Measurements from ENCODE around the gene PRR20G.
"Not testable (repeated sequence)": the region's sequence is repeated elsewhere in the genome, so short reads cannot be mapped to it uniquely, and the experiment has no call there.

The PRR20G gene

GRCh38 chr3:127321371-127321770, 33.5 kb upstream of the PRR20G start:
- peaks cover 0 to 6% of the 10 kb centered on the region in 2 donors for H3K9me3 ChIP-seq (ENCODE audit: control insufficient read depth in 2 of 2, low read length in 2 of 2)
- no peak overlapping the region for H3K9ac ChIP-seq (ENCODE audit: low read length in 2 of 2)
- H3K27me3 ChIP-seq (ENCODE audit: control insufficient read depth in 1 of 2, insufficient read depth in 2 of 2, low read length in 2 of 2), result peaks cover 0 to 7% of the 10 kb centered on the region in 2 donors
- no peak overlapping the region for H3K4me3 ChIP-seq (ENCODE audit: low read length in 2 of 2)
- H3K4me1 ChIP-seq (ENCODE audit: control insufficient read depth, insufficient read depth, low read length), result no peaks in the 10 kb centered on the region
- no peak overlapping the region for H3K27ac ChIP-seq (ENCODE audit: low read length)
- H3K36me3 ChIP-seq (ENCODE audit: control insufficient read depth in 2 of 2, insufficient read depth in 2 of 2, low read length in 2 of 2), result no peaks in the 10 kb centered on the region

GRCh38 chr3:127320529-127321121, 32.8 kb upstream of the PRR20G start:
- Histone ChIP-seq H3K27me3 (ENCODE audit: control insufficient read depth in 1 of 2, insufficient read depth in 2 of 2, low read length in 2 of 2) (peaks cover 0 to 7% of the 10 kb centered on the region in 2 donors), H3K9me3 (ENCODE audit: control insufficient read depth in 2 of 2, low read length in 2 of 2) (peaks cover 0 to 2% of the 10 kb centered on the region in 2 donors), H3K4me3 (ENCODE audit: low read length in 2 of 2) (no peak overlapping the region), H3K9ac (ENCODE audit: low read length in 2 of 2) (no peak overlapping the region), H3K27ac (ENCODE audit: low read length) (no peak overlapping the region), H3K4me1 (ENCODE audit: control insufficient read depth, insufficient read depth, low read length) (no peaks in the 10 kb centered on the region), H3K36me3 (ENCODE audit: control insufficient read depth in 2 of 2, insufficient read depth in 2 of 2, low read length in 2 of 2) (no peaks in the 10 kb centered on the region)

- H3K36me3 ChIP-seq (ENCODE audit: control insufficient read depth in 2 of 2, insufficient read depth in 2 of 2, low read length in 2 of 2), result no peaks in the 10 kb centered on the region
- no peak overlapping the region for H3K4me3 ChIP-seq (ENCODE audit: low read length in 2 of 2)
- H3K9me3 ChIP-seq (ENCODE audit: control insufficient read depth in 2 of 2, low read length in 2 of 2), result peaks cover 0 to 2% of the 10 kb centered on the region in 2 donors
- H3K4me1 ChIP-seq (ENCODE audit: control insufficient read depth, insufficient read depth, low read length), result no peaks in the 10 kb centered on the region
- no peak overlapping the region for H3K27ac ChIP-seq (ENCODE audit: low read length)
- no peak overlapping the region for H3K9ac ChIP-seq (ENCODE audit: low read length in 2 of 2)
- H3K27me3 ChIP-seq (ENCODE audit: control insufficient read depth in 1 of 2, insufficient read depth in 2 of 2, low read length in 2 of 2), result peaks cover 0 to 4% of the 10 kb centered on the region in 2 donors
These were observed 28.8 kb upstream of the PRR20G start for GRCh38 chr3:127316685-127317084.

GRCh38 chr3:127312818-127313217, 25.0 kb upstream of the PRR20G start:
- no peaks in the 10 kb centered on the region for H3K36me3 ChIP-seq (ENCODE audit: control insufficient read depth in 2 of 2, insufficient read depth in 2 of 2, low read length in 2 of 2)
- no peak overlapping the region for H3K4me3 ChIP-seq (ENCODE audit: low read length in 2 of 2)
- no peaks in the 10 kb centered on the region for H3K4me1 ChIP-seq (ENCODE audit: control insufficient read depth, insufficient read depth, low read length)
- H3K9me3 ChIP-seq (ENCODE audit: control insufficient read depth in 2 of 2, low read length in 2 of 2), result no peaks in the 10 kb centered on the region
- H3K9ac ChIP-seq (ENCODE audit: low read length in 2 of 2), result no peak overlapping the region
- no peaks in the 10 kb centered on the region for H3K27me3 ChIP-seq (ENCODE audit: control insufficient read depth in 1 of 2, insufficient read depth in 2 of 2, low read length in 2 of 2)
- no peak overlapping the region for H3K27ac ChIP-seq (ENCODE audit: low read length)

GRCh38 chr3:127308821-127309220, 21.0 kb upstream of the PRR20G start:
- not testable (repeated sequence) for H3K27ac ChIP-seq (ENCODE audit: low read length); H3K9me3 ChIP-seq (ENCODE audit: control insufficient read depth in 2 of 2, low read length in 2 of 2); H3K4me1 ChIP-seq (ENCODE audit: control insufficient read depth, insufficient read depth, low read length); H3K4me3 ChIP-seq (ENCODE audit: low read length in 2 of 2); H3K36me3 ChIP-seq (ENCODE audit: control insufficient read depth in 2 of 2, insufficient read depth in 2 of 2, low read length in 2 of 2); H3K9ac ChIP-seq (ENCODE audit: low read length in 2 of 2)
- H3K27me3 ChIP-seq (ENCODE audit: control insufficient read depth in 1 of 2, insufficient read depth in 2 of 2, low read length in 2 of 2), result peaks cover 0 to 13% of the 10 kb centered on the region in 2 donors

GRCh38 chr3:127307916-127308315, 20.1 kb upstream of the PRR20G start:
- no peak overlapping the region for H3K9ac ChIP-seq (ENCODE audit: low read length in 2 of 2)
- no peaks in the 10 kb centered on the region for H3K36me3 ChIP-seq (ENCODE audit: control insufficient read depth in 2 of 2, insufficient read depth in 2 of 2, low read length in 2 of 2)
- no peak overlapping the region for H3K27ac ChIP-seq (ENCODE audit: low read length)
- no peaks in the 10 kb centered on the region for H3K9me3 ChIP-seq (ENCODE audit: control insufficient read depth in 2 of 2, low read length in 2 of 2)
- peaks cover 0 to 13% of the 10 kb centered on the region in 2 donors for H3K27me3 ChIP-seq (ENCODE audit: control insufficient read depth in 1 of 2, insufficient read depth in 2 of 2, low read length in 2 of 2)
- no peaks in the 10 kb centered on the region for H3K4me1 ChIP-seq (ENCODE audit: control insufficient read depth, insufficient read depth, low read length)
- no peak overlapping the region for H3K4me3 ChIP-seq (ENCODE audit: low read length in 2 of 2)

GRCh38 chr3:127307112-127307835, 19.4 kb upstream of the PRR20G start:
- no peaks in the 10 kb centered on the region for H3K9me3 ChIP-seq (ENCODE audit: control insufficient read depth in 2 of 2, low read length in 2 of 2)
- H3K4me3 ChIP-seq (ENCODE audit: low read length in 2 of 2), result no peak overlapping the region
- H3K4me1 ChIP-seq (ENCODE audit: control insufficient read depth, insufficient read depth, low read length), result no peaks in the 10 kb centered on the region
- H3K36me3 ChIP-seq (ENCODE audit: control insufficient read depth in 2 of 2, insufficient read depth in 2 of 2, low read length in 2 of 2), result no peaks in the 10 kb centered on the region
- no peak overlapping the region for H3K9ac ChIP-seq (ENCODE audit: low read length in 2 of 2)
- H3K27me3 ChIP-seq (ENCODE audit: control insufficient read depth in 1 of 2, insufficient read depth in 2 of 2, low read length in 2 of 2), result peaks cover 0 to 13% of the 10 kb centered on the region in 2 donors
- H3K27ac ChIP-seq (ENCODE audit: low read length), result no peak overlapping the region

- H3K9ac ChIP-seq (ENCODE audit: low read length in 2 of 2), result no peak overlapping the region
- H3K4me1 ChIP-seq (ENCODE audit: control insufficient read depth, insufficient read depth, low read length), result no peaks in the 10 kb centered on the region
- no peaks in the 10 kb centered on the region for H3K36me3 ChIP-seq (ENCODE audit: control insufficient read depth in 2 of 2, insufficient read depth in 2 of 2, low read length in 2 of 2)
- no peak overlapping the region for H3K27ac ChIP-seq (ENCODE audit: low read length)
- H3K4me3 ChIP-seq (ENCODE audit: low read length in 2 of 2), result no peak overlapping the region
- no peaks in the 10 kb centered on the region for H3K9me3 ChIP-seq (ENCODE audit: control insufficient read depth in 2 of 2, low read length in 2 of 2)
- peaks cover 0 to 13% of the 10 kb centered on the region in 2 donors for H3K27me3 ChIP-seq (ENCODE audit: control insufficient read depth in 1 of 2, insufficient read depth in 2 of 2, low read length in 2 of 2)
These were observed 18.7 kb upstream of the PRR20G start for GRCh38 chr3:127306361-127307111.

GRCh38 chr3:127305499-127306060, 17.7 kb upstream of the PRR20G start:
- H3K9me3 ChIP-seq (ENCODE audit: control insufficient read depth in 2 of 2, low read length in 2 of 2), result no peaks in the 10 kb centered on the region
- H3K4me3 ChIP-seq (ENCODE audit: low read length in 2 of 2), result no peak overlapping the region
- H3K27ac ChIP-seq (ENCODE audit: low read length), result no peak overlapping the region
- no peak overlapping the region for H3K9ac ChIP-seq (ENCODE audit: low read length in 2 of 2)
- H3K4me1 ChIP-seq (ENCODE audit: control insufficient read depth, insufficient read depth, low read length), result no peaks in the 10 kb centered on the region
- peaks cover 0 to 13% of the 10 kb centered on the region in 2 donors for H3K27me3 ChIP-seq (ENCODE audit: control insufficient read depth in 1 of 2, insufficient read depth in 2 of 2, low read length in 2 of 2)
- no peaks in the 10 kb centered on the region for H3K36me3 ChIP-seq (ENCODE audit: control insufficient read depth in 2 of 2, insufficient read depth in 2 of 2, low read length in 2 of 2)

GRCh38 chr3:127304121-127304744, 16.4 kb upstream of the PRR20G start:
- no peak overlapping the region for H3K4me3 ChIP-seq (ENCODE audit: low read length in 2 of 2)
- no peak overlapping the region for H3K27ac ChIP-seq (ENCODE audit: low read length)
- H3K4me1 ChIP-seq (ENCODE audit: control insufficient read depth, insufficient read depth, low read length), result no peaks in the 10 kb centered on the region
- no peak overlapping the region for H3K9ac ChIP-seq (ENCODE audit: low read length in 2 of 2)
- H3K9me3 ChIP-seq (ENCODE audit: control insufficient read depth in 2 of 2, low read length in 2 of 2), result no peaks in the 10 kb centered on the region
- H3K36me3 ChIP-seq (ENCODE audit: control insufficient read depth in 2 of 2, insufficient read depth in 2 of 2, low read length in 2 of 2), result no peaks in the 10 kb centered on the region
- H3K27me3 ChIP-seq (ENCODE audit: control insufficient read depth in 1 of 2, insufficient read depth in 2 of 2, low read length in 2 of 2), result peaks cover 0 to 13% of the 10 kb centered on the region in 2 donors
